Colonic mucosa (tissue), 4 donors: ENCODE data around the gene GATC. TPM values are rescaled to one million over a fixed set of nuclear protein-coding genes. Genes with fewer than 3 reads are reported as not detected.
"Not testable (repeated sequence)": the region's sequence is repeated elsewhere in the genome, so short reads cannot be mapped to it uniquely, and the experiment has no call there.

Experiments
- DNase-seq: peaks from one replicate; pipeline ENCODE4 v3.0.0-alpha.2; 2020
- H3K27ac ChIP-seq: fragments of 200-600 bp; one replicate; pipeline ENCODE4 v1.8.0; 2021
- H3K27me3 ChIP-seq: fragments of 200-600 bp; one replicate; pipeline ENCODE4 v1.8.0; 2021
- H3K36me3 ChIP-seq: fragments of 200-600 bp; one replicate; pipeline ENCODE4 v1.8.0; 2021
- H3K4me1 ChIP-seq: fragments of 200-600 bp; one replicate; pipeline ENCODE4 v1.8.0; 2021; ENCODE audit warnings: mild to moderate bottlenecking
- H3K4me3 ChIP-seq: fragments of 200-600 bp; one replicate; pipeline ENCODE4 v1.8.0; 2021
- H3K9ac ChIP-seq, 2 donors: one replicate each; pipeline ENCODE4 v1.7.0; 2013; ENCODE audit warnings: control low read depth in 2 of 2, low read depth in 2 of 2, low read length in 2 of 2
- H3K9me3 ChIP-seq: fragments of 200-600 bp; one replicate; pipeline ENCODE4 v1.8.0; 2021
- intact Hi-C: fragments of 100-400 bp; cut with DNase I; formaldehyde crosslinking; loops from one replicate; pipeline ENCODE4 v1.14.1; 2022
- total RNA-seq, 2 donors: library from RNA; stranded (reverse); fragmentation: NEBNext Ultra II Directional in 1 of 2; extraction: Animal tissue kit (Norgen Biotek cat#: 25700) in 1 of 2; gene quantifications; one replicate each; pipeline ENCODE4 v1.2.1, GENCODE V29; 2021
- TF ChIP-seq, protein P1 (sequence below): fragments of 200-600 bp; IDR thresholded peaks from one replicate; pipeline ENCODE4 v1.8.0; 2022; ENCODE audit warnings: antibody characterized with exemption, mild to moderate bottlenecking
- donor health status: healthy.
- donor health status: DM: no; HTN: no; CAD: no.
- donor health status: DM: no; HTN: no; CAD: no.

Gene GATC
- total RNA-seq, 2 donors from 2014 or later: 34.1 to 43.3 TPM

DNA sequence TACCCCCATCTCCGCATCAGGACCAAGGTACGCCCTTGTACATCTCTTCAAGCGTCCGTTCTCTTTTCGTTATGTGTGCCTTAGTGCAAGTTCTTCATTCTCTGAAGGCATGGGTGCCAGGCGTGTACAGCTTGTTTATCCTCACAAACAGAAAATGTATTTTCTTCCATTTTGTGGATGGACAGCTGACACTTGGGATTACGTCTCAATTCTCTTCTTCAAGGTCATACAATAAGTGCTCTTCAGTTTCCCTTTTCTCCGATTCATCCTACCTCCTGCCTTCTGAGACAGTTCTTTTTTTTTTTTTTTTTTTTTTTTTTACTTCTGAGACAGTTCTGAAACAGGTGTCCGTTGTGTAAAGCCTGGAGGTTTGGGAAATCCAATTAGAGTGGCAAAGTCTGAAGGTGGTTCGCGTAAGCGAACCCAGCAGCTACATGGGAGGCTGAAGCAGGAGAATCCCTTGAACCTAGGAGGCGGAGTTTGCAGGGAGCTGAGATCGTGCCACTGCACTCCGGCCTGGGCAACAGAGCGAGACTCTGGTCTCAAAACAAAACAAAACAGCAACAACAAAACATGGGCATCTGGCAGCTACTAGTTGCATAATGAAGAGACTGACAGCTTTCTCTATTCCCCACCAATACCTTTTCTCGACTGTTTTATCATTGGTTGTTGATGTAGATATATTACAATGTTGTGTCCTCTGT is 7.6 kb upstream of the GATC start:
- peaks cover 6% of the 10 kb centered on the region for H3K36me3 ChIP-seq
- H3K27me3 ChIP-seq: no peaks in the 10 kb centered on the region
- peak overlapping the region; percentile 68 to 94 for H3K9ac ChIP-seq
- intact Hi-C loops: no loop called here
- peaks cover 7% of the 10 kb centered on the region for H3K4me1 ChIP-seq
- no peak for DNase-seq
- peak overlapping the region; percentile 72 for H3K4me3 ChIP-seq
- H3K9me3 ChIP-seq: no peaks in the 10 kb centered on the region
- H3K27ac ChIP-seq: peak overlapping the region; percentile 70
- TF ChIP-seq, protein P1, sequence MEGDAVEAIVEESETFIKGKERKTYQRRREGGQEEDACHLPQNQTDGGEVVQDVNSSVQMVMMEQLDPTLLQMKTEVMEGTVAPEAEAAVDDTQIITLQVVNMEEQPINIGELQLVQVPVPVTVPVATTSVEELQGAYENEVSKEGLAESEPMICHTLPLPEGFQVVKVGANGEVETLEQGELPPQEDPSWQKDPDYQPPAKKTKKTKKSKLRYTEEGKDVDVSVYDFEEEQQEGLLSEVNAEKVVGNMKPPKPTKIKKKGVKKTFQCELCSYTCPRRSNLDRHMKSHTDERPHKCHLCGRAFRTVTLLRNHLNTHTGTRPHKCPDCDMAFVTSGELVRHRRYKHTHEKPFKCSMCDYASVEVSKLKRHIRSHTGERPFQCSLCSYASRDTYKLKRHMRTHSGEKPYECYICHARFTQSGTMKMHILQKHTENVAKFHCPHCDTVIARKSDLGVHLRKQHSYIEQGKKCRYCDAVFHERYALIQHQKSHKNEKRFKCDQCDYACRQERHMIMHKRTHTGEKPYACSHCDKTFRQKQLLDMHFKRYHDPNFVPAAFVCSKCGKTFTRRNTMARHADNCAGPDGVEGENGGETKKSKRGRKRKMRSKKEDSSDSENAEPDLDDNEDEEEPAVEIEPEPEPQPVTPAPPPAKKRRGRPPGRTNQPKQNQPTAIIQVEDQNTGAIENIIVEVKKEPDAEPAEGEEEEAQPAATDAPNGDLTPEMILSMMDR: no peak

- intact Hi-C loops: loop anchor here (10.0 kb wide), 1 partner anchor 135 kb away; no protein-coding TSS in a partner anchor
- Histone ChIP-seq H3K9ac (no peak overlapping the region), H3K36me3 (peaks cover 6% of the 10 kb centered on the region), H3K27me3 (no peaks in the 10 kb centered on the region), H3K4me3 (no peak overlapping the region), H3K9me3 (no peaks in the 10 kb centered on the region), H3K4me1 (peaks cover 7% of the 10 kb centered on the region), H3K27ac (no peak overlapping the region)
- DNase-seq: peak; percentile 63
- TF ChIP-seq, protein P1: peak; percentile 59
Measured at GRCh38 chr12:120439646-120440247, 6.5 kb upstream of the GATC start.

DNA sequence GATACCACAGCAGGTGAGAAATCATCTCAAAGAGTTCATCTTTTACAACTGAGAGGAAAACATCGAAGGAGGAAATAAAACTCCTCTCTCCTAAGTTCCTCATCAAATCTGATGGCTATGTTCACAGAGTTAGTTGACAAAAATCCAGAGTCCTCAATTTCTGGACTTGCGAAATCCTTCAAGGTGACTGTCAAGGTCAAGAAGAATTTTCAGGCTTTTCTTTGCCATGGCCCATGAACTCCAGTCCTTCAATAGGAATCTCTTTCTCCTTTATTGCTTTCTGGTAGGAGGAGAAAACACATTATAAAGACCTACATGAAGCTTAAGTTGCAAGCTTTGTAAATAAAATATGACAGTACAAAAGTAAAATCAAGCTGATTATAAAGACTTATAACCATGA is 1.6 kb upstream of the GATC start:
- TF ChIP-seq, protein P1: no peak

DNA sequence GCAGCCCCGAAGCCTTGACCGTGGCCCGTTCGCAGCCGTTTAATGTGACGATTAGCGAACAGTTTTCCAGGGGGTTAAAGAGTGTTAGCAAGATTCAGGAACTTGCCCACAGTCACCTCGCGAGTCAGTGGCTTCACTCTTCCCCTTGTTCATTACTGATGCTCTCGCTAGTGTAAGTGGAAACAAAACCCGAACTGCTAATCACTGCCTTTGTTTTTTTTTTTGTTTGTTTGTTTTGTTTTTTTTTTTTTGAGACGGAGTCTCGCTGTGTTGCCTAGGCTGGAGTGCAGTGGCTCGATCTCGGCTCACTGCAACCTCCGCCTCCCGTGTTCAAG is 567 bp downstream of the GATC start:
- Histone ChIP-seq H3K4me3 (peak overlapping the region; percentile 98), H3K27ac (peak overlapping the region; percentile 91), H3K9ac (peak overlapping the region; percentile 92 to 94), H3K4me1 (peaks cover 10% of the 10 kb centered on the region)
- intact Hi-C loops: loop anchor here (10.0 kb wide), 1 partner anchor 128 kb away; no protein-coding TSS in a partner anchor
- not testable (repeated sequence) for H3K36me3 ChIP-seq, H3K9me3 ChIP-seq, H3K27me3 ChIP-seq, DNase-seq

More for the DNA sequence above, 1.6 kb upstream of the GATC start:
- Histone ChIP-seq H3K27me3 (no peaks in the 10 kb centered on the region), H3K9ac (no peak overlapping the region), H3K4me3 (no peak overlapping the region), H3K36me3 (peaks cover 6% of the 10 kb centered on the region), H3K4me1 (peaks cover 10% of the 10 kb centered on the region), H3K27ac (no peak overlapping the region), H3K9me3 (no peaks in the 10 kb centered on the region)
- DNase-seq: no peak
- intact Hi-C loops: loop anchor here (10.0 kb wide), 1 partner anchor 130 kb away; no protein-coding TSS in a partner anchor

- H3K36me3 ChIP-seq: no peaks in the 10 kb centered on the region
- TF ChIP-seq, protein P1: no peak
- H3K4me1 ChIP-seq: peaks cover 10% of the 10 kb centered on the region
- intact Hi-C loops: loop anchor here (10.0 kb wide), 1 partner anchor 127 kb away; no protein-coding TSS in a partner anchor
- no peaks in the 10 kb centered on the region for H3K27me3 ChIP-seq
- no peak overlapping the region for H3K27ac ChIP-seq
- no peaks in the 10 kb centered on the region for H3K9me3 ChIP-seq
- H3K9ac ChIP-seq: no peak overlapping the region
- no peak for DNase-seq
- H3K4me3 ChIP-seq: no peak overlapping the region
Measured at GRCh38 chr12:120447992-120448391, 1.7 kb downstream of the GATC start.

DNA sequence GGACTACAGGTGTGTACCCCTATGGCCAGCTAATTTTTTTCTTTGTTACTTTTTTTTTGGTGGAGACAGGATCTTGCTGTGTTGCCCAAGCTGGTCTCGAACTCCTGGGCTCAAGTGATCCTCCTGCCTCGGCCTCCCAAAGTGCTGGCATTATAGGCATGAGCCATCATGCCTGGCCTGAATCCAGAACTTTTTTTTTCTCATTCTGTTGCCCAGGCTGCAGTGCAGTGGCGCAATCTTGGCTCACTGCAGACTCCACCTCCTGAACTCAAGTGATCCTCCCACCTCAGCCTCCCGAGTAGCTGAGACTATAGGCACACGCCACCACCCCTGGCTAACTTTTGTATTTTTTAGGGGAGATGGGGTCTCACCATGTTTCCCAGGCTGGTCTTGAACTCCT is 6.3 kb downstream of the GATC start:
- H3K36me3 ChIP-seq, H3K4me3 ChIP-seq, H3K27ac ChIP-seq, H3K27me3 ChIP-seq, DNase-seq, H3K9ac ChIP-seq, H3K9me3 ChIP-seq, intact Hi-C loops, H3K4me1 ChIP-seq: not testable (repeated sequence)
